ENCODE results near the gene RAB13. TPM values are rescaled to one million over a fixed set of nuclear protein-coding genes. Genes with fewer than 3 reads are reported as not detected.

RAB13 gene
- total RNA-seq, 1 donor from 2014 or later, result 10.0 TPM

DNA sequence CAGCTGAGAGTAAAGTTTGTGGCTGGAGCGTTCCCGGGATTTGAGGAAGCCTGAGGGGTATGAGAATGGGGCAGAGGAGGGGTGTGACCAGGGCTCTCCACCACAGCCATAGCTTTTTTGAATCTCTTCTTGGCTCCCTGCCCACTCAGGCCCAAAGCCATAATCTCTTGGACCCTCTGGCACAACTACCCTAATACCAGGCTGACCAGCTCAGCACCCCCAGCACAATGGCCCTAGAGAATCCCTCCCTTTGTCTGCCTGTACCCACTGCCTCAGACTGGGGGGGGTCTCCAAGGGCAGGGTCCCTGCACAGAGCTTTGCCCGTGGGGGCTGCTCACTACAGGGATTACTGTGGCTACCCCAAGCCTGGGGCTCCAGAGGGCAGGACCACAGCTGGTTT lies 47.1 kb downstream of the RAB13 start:
- H3K27me3 ChIP-seq, result no peaks in the 10 kb centered on the region
- H3K4me3 ChIP-seq, result no peak overlapping the region
- H3K4me1 ChIP-seq, result no peaks in the 10 kb centered on the region
- H3K36me3 ChIP-seq, result peaks cover 76 to 79% of the 10 kb centered on the region in 2 donors
- intact Hi-C loops (cut with DNase I), result no loop called here
- no peak for DNase-seq (ENCODE audit: low spot score in 2 of 2)
- H3K27ac ChIP-seq, result no peak overlapping the region
- TF ChIP-seq, protein P1, sequence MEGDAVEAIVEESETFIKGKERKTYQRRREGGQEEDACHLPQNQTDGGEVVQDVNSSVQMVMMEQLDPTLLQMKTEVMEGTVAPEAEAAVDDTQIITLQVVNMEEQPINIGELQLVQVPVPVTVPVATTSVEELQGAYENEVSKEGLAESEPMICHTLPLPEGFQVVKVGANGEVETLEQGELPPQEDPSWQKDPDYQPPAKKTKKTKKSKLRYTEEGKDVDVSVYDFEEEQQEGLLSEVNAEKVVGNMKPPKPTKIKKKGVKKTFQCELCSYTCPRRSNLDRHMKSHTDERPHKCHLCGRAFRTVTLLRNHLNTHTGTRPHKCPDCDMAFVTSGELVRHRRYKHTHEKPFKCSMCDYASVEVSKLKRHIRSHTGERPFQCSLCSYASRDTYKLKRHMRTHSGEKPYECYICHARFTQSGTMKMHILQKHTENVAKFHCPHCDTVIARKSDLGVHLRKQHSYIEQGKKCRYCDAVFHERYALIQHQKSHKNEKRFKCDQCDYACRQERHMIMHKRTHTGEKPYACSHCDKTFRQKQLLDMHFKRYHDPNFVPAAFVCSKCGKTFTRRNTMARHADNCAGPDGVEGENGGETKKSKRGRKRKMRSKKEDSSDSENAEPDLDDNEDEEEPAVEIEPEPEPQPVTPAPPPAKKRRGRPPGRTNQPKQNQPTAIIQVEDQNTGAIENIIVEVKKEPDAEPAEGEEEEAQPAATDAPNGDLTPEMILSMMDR (IDR thresholded peaks at IDR 0.05), result no peak
- H3K9me3 ChIP-seq, result no peaks in the 10 kb centered on the region

DNA sequence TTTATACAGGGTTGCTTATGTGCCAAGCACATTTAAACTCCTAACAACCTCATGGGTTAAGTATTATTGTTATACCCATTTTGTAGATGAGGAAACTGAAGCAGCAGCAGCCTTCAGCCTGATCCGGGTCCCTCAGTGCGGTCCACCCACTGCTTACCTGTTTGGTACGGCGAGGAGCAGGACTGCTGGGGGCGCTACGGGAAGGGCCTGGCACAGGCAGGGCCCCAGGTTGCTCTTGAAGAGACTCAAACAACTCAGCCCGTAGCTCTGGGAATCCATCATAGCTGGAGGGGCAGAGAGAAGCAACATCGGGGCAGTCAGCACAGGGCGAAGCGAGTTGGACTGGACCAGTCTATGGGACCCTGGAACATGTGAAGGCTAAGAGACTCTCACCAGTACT lies 48.8 kb downstream of the RAB13 start:
- no peaks in the 10 kb centered on the region for H3K9me3 ChIP-seq
- no peak overlapping the region for H3K4me3 ChIP-seq
- H3K27me3 ChIP-seq, result no peaks in the 10 kb centered on the region
- DNase-seq (ENCODE audit: low spot score in 2 of 2), result no peak
- no peak overlapping the region for H3K27ac ChIP-seq
- TF ChIP-seq, protein P1 (IDR thresholded peaks at IDR 0.05), result no peak
- intact Hi-C loops (cut with DNase I), result no loop called here
- no peaks in the 10 kb centered on the region for H3K4me1 ChIP-seq
- H3K36me3 ChIP-seq, result peaks cover 80 to 88% of the 10 kb centered on the region in 2 donors

DNA sequence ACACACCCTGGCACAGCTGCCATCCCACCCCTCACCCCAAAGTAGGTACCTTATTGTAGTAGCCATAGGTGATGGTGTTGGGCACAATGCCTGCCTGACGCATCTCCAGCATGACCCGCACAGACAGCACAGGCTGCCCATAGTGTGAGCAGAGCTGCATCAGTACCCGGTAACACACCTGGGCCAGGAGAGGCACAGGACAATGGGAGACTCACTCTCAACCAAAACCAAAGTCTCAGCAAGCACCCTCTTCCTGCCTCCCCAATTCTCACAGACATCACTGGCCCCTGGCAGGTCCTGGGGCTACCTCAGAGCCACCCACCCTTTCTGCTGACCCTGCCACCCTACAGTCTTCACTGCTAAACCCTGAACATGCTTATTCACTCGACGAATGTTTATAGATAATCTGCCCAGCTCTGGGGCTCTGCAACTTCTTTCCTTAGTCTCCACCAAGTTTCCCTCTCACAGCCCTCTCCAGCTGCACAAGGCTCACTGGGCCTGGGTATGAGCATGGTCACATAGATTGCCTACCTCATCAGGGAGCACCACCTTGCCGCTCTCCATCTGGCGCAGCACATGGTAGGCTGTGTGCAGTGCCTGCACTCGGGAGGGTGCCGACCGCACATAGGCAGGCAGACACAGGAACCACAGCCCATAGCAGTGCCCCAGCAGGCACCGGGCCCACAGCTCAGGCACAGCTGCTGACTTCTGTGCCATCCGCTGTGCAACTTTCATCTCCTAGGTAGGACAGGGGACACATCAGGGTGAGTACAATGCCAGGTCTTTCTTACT lies 49.9 kb downstream of the RAB13 start:
- no peaks in the 10 kb centered on the region for H3K27me3 ChIP-seq
- TF ChIP-seq, protein P1 (IDR thresholded peaks at IDR 0.05), result no peak
- no peaks in the 10 kb centered on the region for H3K4me1 ChIP-seq
- H3K27ac ChIP-seq, result no peak overlapping the region
- intact Hi-C loops (cut with DNase I), result no loop called here
- no peaks in the 10 kb centered on the region for H3K9me3 ChIP-seq
- no peak for DNase-seq (ENCODE audit: low spot score in 2 of 2)
- H3K4me3 ChIP-seq, result no peak overlapping the region
- peaks cover 77 to 89% of the 10 kb centered on the region in 2 donors for H3K36me3 ChIP-seq

DNA sequence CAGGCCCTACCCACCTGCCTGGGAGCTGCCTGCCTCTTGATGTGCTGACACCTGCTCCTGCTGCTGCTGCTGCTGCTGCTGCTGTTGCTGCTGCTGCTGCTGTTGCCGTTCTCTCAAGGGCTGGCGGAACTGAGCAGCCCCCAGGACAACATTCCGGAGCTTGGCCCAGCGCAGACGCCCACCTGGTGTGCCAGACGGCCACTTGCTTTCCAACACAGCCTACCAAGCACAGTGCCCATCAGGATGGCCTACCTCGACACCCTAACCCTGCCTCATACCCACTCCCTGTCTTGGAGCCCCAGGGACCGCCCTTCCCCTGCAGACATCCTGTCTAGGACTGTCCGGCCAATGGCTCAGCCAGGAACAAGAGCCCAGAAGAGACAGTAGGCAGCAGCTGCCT lies 51.4 kb downstream of the RAB13 start:
- Histone ChIP-seq H3K4me1 (no peaks in the 10 kb centered on the region), H3K36me3 (peaks cover 76 to 89% of the 10 kb centered on the region in 2 donors), H3K27ac (no peak overlapping the region), H3K27me3 (no peaks in the 10 kb centered on the region), H3K4me3 (no peak overlapping the region), H3K9me3 (no peaks in the 10 kb centered on the region)
- no peak for DNase-seq (ENCODE audit: low spot score in 2 of 2)
- TF ChIP-seq, protein P1 (IDR thresholded peaks at IDR 0.05), result no peak
- intact Hi-C loops (cut with DNase I), result no loop called here

DNA sequence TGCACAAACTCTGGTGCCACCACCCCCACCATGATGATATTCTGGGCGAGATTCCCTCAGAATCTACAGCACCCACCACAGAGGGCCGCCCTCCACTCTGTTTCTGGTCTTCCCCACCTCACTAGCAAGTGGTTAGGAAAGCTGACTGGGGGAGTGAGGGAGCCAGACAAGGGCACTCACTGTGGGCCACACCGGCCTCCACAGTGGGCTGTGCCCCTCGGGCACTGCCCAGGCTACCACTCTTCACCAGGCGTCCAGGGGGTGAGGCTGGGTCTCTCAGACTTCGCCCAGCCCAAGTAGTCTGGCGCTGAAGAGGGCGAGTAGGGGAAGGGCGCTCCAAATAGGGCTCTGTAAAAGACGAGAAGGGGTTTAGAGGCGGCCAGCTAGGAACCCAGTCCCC lies 52.2 kb downstream of the RAB13 start:
- TF ChIP-seq, protein P1 (IDR thresholded peaks at IDR 0.05), result no peak
- DNase-seq (ENCODE audit: low spot score in 2 of 2), result no peak
- no peaks in the 10 kb centered on the region for H3K4me1 ChIP-seq
- intact Hi-C loops (cut with DNase I), result no loop called here
- H3K27ac ChIP-seq, result no peak overlapping the region
- no peaks in the 10 kb centered on the region for H3K9me3 ChIP-seq
- no peak overlapping the region for H3K4me3 ChIP-seq
- H3K36me3 ChIP-seq, result peaks cover 70 to 82% of the 10 kb centered on the region in 2 donors
- no peaks in the 10 kb centered on the region for H3K27me3 ChIP-seq

Measured in ascending aorta (tissue), 2 donors.